ENCODE results near the gene SLC39A2.

Gene SLC39A2

DNA sequence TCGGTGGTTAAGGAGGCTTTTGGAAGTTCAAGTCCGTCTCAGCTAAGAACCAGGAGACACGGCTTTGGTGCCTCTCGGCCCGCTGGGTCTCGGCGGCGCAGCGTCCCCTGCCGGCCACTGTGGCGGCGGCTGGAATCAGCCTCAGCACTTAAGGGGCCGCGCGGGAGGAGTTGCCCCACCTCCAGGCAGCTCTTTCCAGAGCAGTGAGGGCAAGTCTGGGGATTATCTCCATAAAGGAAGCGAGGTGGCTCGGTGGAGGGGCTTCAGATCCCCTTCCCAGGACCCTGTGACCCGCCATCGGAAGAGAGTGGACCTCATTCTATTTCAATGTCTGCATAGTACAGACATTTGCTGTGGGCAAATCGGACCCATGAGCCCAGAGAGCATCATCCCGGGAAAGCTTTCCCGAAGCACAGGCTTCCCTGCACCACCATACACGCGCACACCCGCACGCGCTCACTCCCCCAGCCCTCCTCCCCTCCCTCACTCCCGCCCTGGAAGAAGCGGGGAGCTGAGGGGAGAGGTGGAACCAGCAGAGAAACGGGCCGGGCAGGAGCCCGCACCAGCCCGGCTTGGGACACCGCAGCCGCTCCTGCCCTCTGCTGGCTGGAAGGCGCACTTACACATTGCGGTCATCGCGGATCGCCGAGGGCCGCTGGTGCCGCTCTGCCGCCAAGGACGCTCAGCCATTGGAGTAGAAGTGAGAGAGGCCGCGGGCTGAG, 27.9 kb upstream of the SLC39A2 start:
- CTCF ChIA-PET, result interaction anchor here (0.5 to 8.0 kb wide), 58 partner anchors 12 to 654 kb away, joined by 3 to 202 read pairs (median 5); partner anchors contain the start of genes ARHGEF40, METTL17, RNASE2 and RNASE4
- no peak for DNase-seq (ENCODE audit: low read depth, low spot score)
- POLR2A ChIA-PET, result interaction anchor here (1.0 kb wide), 2 partner anchors 28 to 133 kb away, joined by 3 to 4 read pairs; partner anchors contain the start of gene SLC39A2
- peak overlapping the region; percentile 73 for H3K4me3 ChIP-seq (ENCODE audit: low read depth, low read length)
- TF ChIP-seq, protein P1, sequence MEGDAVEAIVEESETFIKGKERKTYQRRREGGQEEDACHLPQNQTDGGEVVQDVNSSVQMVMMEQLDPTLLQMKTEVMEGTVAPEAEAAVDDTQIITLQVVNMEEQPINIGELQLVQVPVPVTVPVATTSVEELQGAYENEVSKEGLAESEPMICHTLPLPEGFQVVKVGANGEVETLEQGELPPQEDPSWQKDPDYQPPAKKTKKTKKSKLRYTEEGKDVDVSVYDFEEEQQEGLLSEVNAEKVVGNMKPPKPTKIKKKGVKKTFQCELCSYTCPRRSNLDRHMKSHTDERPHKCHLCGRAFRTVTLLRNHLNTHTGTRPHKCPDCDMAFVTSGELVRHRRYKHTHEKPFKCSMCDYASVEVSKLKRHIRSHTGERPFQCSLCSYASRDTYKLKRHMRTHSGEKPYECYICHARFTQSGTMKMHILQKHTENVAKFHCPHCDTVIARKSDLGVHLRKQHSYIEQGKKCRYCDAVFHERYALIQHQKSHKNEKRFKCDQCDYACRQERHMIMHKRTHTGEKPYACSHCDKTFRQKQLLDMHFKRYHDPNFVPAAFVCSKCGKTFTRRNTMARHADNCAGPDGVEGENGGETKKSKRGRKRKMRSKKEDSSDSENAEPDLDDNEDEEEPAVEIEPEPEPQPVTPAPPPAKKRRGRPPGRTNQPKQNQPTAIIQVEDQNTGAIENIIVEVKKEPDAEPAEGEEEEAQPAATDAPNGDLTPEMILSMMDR (IDR thresholded peaks at IDR 0.05; ENCODE audit: insufficient read depth, low read length, missing control alignments), result peak; percentile 98

DNA sequence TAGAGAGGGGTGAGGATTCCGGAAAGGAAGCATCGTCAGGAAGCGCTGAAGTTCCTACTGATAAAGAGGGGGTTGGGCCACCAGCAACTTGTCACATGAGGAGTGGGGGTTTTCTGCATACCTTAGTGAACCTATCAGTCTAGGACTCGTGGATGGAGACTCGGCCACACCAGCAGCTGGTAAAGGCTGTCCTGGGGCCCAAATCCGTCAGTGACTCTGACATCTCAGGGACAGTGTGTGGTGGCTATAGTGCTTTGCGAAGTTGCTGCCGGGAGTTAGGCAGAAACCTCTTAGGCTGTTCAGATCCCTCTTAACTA, 27.4 kb upstream of the SLC39A2 start:
- ChIA-PET CTCF (interaction anchor here (0.7 to 8.0 kb wide), 39 partner anchors 13 to 644 kb away, joined by 3 to 202 read pairs (median 7); partner anchors contain the start of genes METTL17, RNASE2, RNASE4 and SLC39A2), POLR2A (interaction anchor here (1.0 to 1.1 kb wide), 2 partner anchors 27 to 68 kb away, joined by 3 read pairs; partner anchors contain the start of gene SLC39A2)
- TF ChIP-seq, protein P1 (IDR thresholded peaks at IDR 0.05; ENCODE audit: insufficient read depth, low read length, missing control alignments), result no peak
- peak overlapping the region; percentile 73 for H3K4me3 ChIP-seq (ENCODE audit: low read depth, low read length)
- no peak for DNase-seq (ENCODE audit: low read depth, low spot score)

DNA sequence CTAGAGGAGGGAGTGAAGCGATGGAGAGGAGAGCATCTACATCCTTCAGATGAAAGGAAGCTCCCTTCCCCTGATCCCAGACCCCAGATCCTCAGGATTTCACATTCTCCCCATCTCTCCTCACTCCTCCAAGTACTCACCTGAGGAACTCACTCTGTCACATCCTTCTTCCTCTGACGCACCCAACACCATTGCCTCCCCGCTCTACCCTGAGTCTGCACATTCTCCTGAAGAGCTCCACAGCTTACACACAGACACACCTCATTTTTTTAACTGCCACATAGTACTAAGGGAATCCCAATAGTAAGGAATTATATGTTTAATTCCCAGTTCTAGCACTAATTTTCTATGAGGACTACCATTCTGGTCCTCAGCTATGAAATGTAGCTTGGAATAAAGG, 25.6 kb upstream of the SLC39A2 start:
- ChIA-PET POLR2A (no interaction called here), CTCF (interaction anchor here (0.8 to 8.0 kb wide), 10 partner anchors 12 to 360 kb away, joined by 4 to 202 read pairs (median 14); partner anchors contain the start of genes METTL17 and RNASE2)
- TF ChIP-seq, protein P1 (IDR thresholded peaks at IDR 0.05; ENCODE audit: insufficient read depth, low read length, missing control alignments), result no peak
- DNase-seq (ENCODE audit: low read depth, low spot score), result no peak
- no peak overlapping the region for H3K4me3 ChIP-seq (ENCODE audit: low read depth, low read length)

DNA sequence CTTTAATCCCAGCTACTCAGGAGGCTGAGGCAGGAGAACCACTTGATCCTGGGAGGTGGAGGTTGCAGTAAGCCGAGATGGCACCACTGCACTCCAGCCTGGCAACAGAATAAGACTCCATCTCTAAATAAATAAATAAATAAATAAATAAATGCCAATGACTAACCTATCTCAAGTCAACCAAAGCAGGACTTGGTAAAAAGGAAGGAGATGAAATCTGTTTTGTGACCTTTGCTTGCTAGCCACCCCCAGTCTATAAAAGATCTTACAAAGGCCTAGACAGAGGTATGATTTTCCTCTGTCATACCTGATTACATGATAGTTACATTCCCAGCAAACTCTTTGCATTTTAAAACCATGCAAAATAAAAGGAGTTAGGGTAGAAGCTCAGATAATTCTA, 22.8 kb upstream of the SLC39A2 start:
- TF ChIP-seq, protein P1 (IDR thresholded peaks at IDR 0.05; ENCODE audit: insufficient read depth, low read length, missing control alignments), result no peak
- CTCF ChIA-PET, result interaction anchor here (8.0 kb wide), 1 partner anchor 10 kb away, joined by 202 read pairs; the partner anchor contains the start of gene METTL17
- POLR2A ChIA-PET, result no interaction called here
- no peak overlapping the region for H3K4me3 ChIP-seq (ENCODE audit: low read depth, low read length)
- no peak for DNase-seq (ENCODE audit: low read depth, low spot score)

DNA sequence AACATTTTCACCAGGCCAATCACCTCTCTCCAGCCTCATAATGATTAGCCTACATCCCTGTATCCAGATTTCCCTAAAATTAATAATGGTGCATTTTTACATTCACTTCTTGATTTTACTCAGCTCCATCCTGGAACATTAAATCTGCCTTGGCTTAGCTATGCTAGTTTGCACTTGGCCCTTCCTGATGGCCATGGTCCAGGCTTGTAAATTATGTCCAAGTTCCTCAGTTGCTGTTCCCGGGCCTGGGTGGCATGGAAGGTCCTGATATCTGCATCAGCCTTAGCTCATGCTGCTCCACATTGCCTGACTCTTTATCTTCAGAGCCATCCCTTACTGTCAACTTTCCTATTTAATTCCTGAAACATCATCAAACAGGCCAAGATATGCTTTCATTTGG, 20.4 kb upstream of the SLC39A2 start:
- ChIA-PET CTCF (interaction anchor here (15.3 kb wide), 1 partner anchor 6 kb away, joined by 202 read pairs; no protein-coding TSS in a partner anchor), POLR2A (no interaction called here)
- no peak overlapping the region for H3K4me3 ChIP-seq (ENCODE audit: low read depth, low read length)
- DNase-seq (ENCODE audit: low read depth, low spot score), result no peak
- TF ChIP-seq, protein P1 (IDR thresholded peaks at IDR 0.05; ENCODE audit: insufficient read depth, low read length, missing control alignments), result no peak

DNA sequence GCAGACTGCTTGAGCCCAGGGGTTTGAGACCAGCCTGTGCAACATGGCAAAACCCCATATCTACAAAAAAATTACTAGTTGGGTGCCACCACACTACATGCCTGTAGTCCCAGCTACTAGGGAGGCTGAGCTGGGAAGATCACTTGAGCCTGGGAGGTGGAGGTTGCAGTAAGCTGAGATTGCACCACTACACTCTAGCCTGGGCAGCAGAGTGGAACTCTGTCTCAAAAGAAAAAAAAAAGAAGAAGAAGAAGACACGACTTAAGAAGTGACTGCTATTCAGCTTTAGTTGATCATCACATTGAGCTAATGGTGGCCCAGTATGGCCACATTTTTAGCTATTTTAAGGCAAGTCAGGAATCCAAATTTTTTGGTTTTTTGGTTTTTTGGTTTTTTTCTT, 18.2 kb upstream of the SLC39A2 start:
- POLR2A ChIA-PET, result no interaction called here
- CTCF ChIA-PET, result interaction anchor here (1.1 to 15.3 kb wide), 2 partner anchors 8 to 11 kb away, joined by 4 to 202 read pairs; no protein-coding TSS in a partner anchor
- no peak for DNase-seq (ENCODE audit: low read depth, low spot score)
- TF ChIP-seq, protein P1 (IDR thresholded peaks at IDR 0.05; ENCODE audit: insufficient read depth, low read length, missing control alignments), result no peak
- no peak overlapping the region for H3K4me3 ChIP-seq (ENCODE audit: low read depth, low read length)
